ENCODE results near the gene CERK.
"Not testable (repeated sequence)": the region's sequence is repeated elsewhere in the genome, so short reads cannot be mapped to it uniquely, and the experiment has no call there.

DNA sequence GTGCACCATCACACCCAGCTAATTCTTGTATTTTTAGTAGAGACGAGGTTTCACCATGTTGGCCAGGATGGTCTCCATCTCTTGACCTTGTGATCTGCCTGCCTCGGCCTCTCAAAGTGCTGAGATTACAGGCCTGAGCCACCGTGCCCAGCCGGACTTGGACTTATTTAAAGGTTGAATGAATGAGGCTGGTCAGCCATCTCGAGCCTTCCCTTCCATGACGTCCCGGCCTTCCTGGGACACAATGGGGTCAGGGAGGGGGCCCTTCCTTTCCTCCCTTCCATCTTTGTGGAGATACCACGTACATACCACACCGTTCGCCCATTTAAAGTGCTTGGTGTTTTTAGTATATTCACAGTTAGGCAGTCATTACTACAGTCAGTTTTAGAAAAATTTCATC is 44.1 kb upstream of the CERK start:
- not testable (repeated sequence) for TF ChIP-seq EZH2 (IDR thresholded peaks at IDR 0.05; ENCODE audit: borderline replicate concordance, low read length)
- TF ChIP-seq, protein P1, sequence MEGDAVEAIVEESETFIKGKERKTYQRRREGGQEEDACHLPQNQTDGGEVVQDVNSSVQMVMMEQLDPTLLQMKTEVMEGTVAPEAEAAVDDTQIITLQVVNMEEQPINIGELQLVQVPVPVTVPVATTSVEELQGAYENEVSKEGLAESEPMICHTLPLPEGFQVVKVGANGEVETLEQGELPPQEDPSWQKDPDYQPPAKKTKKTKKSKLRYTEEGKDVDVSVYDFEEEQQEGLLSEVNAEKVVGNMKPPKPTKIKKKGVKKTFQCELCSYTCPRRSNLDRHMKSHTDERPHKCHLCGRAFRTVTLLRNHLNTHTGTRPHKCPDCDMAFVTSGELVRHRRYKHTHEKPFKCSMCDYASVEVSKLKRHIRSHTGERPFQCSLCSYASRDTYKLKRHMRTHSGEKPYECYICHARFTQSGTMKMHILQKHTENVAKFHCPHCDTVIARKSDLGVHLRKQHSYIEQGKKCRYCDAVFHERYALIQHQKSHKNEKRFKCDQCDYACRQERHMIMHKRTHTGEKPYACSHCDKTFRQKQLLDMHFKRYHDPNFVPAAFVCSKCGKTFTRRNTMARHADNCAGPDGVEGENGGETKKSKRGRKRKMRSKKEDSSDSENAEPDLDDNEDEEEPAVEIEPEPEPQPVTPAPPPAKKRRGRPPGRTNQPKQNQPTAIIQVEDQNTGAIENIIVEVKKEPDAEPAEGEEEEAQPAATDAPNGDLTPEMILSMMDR (conservative IDR thresholded peaks at IDR 0.05 in 1 of 2, IDR thresholded peaks at IDR 0.05 in 1 of 2; ENCODE audit: extremely low read depth in 1 of 2, insufficient read depth in 1 of 2, low read depth in 1 of 2, low read length in 2 of 2) = not testable (repeated sequence)
